ENCODE measurements around the gene CDK5RAP1. TPM values are rescaled to one million over a fixed set of nuclear protein-coding genes. Genes with fewer than 3 reads are reported as not detected.
"Not testable (repeated sequence)": the region's sequence is repeated elsewhere in the genome, so short reads cannot be mapped to it uniquely, and the experiment has no call there.

Gene CDK5RAP1
- total RNA-seq, 1 donor from 2014 or later = 14.0 TPM

- no peak for DNase-seq
Measured at GRCh38 chr20:33419140-33419974, 18.0 kb upstream of the CDK5RAP1 start.

- no peak for DNase-seq
Measured at GRCh38 chr20:33418033-33418432, 16.7 kb upstream of the CDK5RAP1 start.

GRCh38 chr20:33415948-33416347, 14.6 kb upstream of the CDK5RAP1 start:
- no peak for DNase-seq

GRCh38 chr20:33412484-33412838, 11.1 kb upstream of the CDK5RAP1 start:
- DNase-seq = no peak

- DNase-seq = no peak
Measured at GRCh38 chr20:33411711-33412483, 10.6 kb upstream of the CDK5RAP1 start.

- DNase-seq = no peak
Measured at GRCh38 chr20:33411242-33411641, 9.9 kb upstream of the CDK5RAP1 start.

- no peak for DNase-seq
Measured at GRCh38 chr20:33410081-33410742, 8.9 kb upstream of the CDK5RAP1 start.

- DNase-seq = no peak
Measured at GRCh38 chr20:33408716-33409654, 7.7 kb upstream of the CDK5RAP1 start.

- no peak for DNase-seq
Measured at GRCh38 chr20:33408313-33408712, 7.0 kb upstream of the CDK5RAP1 start.

GRCh38 chr20:33407796-33408195, 6.5 kb upstream of the CDK5RAP1 start:
- no peak for DNase-seq

- no peak for DNase-seq
Measured at GRCh38 chr20:33407251-33407650, 5.9 kb upstream of the CDK5RAP1 start.

- DNase-seq = no peak
Measured at GRCh38 chr20:33404281-33404680, 3.0 kb upstream of the CDK5RAP1 start.

GRCh38 chr20:33401921-33402369, 626 bp upstream of the CDK5RAP1 start:
- DNase-seq = no peak

- no peak for DNase-seq
Measured at GRCh38 chr20:33400812-33401183, 521 bp downstream of the CDK5RAP1 start.

- DNase-seq = no peak
Measured at GRCh38 chr20:33399924-33400323, 1.4 kb downstream of the CDK5RAP1 start.

- no peak for DNase-seq
Measured at GRCh38 chr20:33394718-33395117, 6.6 kb downstream of the CDK5RAP1 start.

GRCh38 chr20:33393609-33394008, 7.7 kb downstream of the CDK5RAP1 start:
- no peak for DNase-seq

- peak; percentile 8 for DNase-seq
Measured at GRCh38 chr20:33391722-33392415, 9.4 kb downstream of the CDK5RAP1 start.

- not testable (repeated sequence) for DNase-seq
Measured at GRCh38 chr20:33389326-33389725, 12.0 kb downstream of the CDK5RAP1 start.

GRCh38 chr20:33388268-33388667, 13.1 kb downstream of the CDK5RAP1 start:
- DNase-seq = no peak

- no peak for DNase-seq
Measured at GRCh38 chr20:33387177-33387576, 14.1 kb downstream of the CDK5RAP1 start.

Data from skin of body (tissue), 2 donors.